GM23248 (cell line): ENCODE results near the gene OSGEP. TPM values are rescaled to one million over a fixed set of nuclear protein-coding genes. Genes with fewer than 3 reads are reported as not detected.

Source experiments
- DNase-seq: peaks from one replicate; pipeline ENCODE4 v3.0.0-alpha.2; 2015
- H2AFZ ChIP-seq: fragments of 200-600 bp; sonication (generic); 2 replicates; pipeline ENCODE4 v1.6.1; 2016; ENCODE audit warnings: antibody characterized with exemption
- H3F3A ChIP-seq: fragments of 200-600 bp; sonication (generic); 2 replicates; pipeline ENCODE4 v1.6.1; 2016; ENCODE audit warnings: mild to moderate bottlenecking, antibody characterized with exemption, mixed run types; ENCODE audit not compliant: insufficient read depth
- H3K27ac ChIP-seq: fragments of 200-600 bp; sonication (generic); 2 replicates; pipeline ENCODE4 v1.5.1; 2016; ENCODE audit warnings: mild to moderate bottlenecking
- H3K27me3 ChIP-seq: fragments of 200-600 bp; sonication (generic); replicated peaks from 2 replicates; pipeline ENCODE4 v1.6.1; 2016; ENCODE audit warnings: mild to moderate bottlenecking; ENCODE audit not compliant: insufficient read depth
- H3K36me3 ChIP-seq: fragments of 200-600 bp; sonication (generic); 2 replicates; pipeline ENCODE4 v1.6.1; 2016; ENCODE audit warnings: low read depth, mild to moderate bottlenecking
- H3K4me1 ChIP-seq: fragments of 200-600 bp; sonication (generic); 2 replicates; pipeline ENCODE4 v1.6.1; 2016; ENCODE audit warnings: mild to moderate bottlenecking; ENCODE audit not compliant: insufficient read depth
- H3K4me2 ChIP-seq: fragments of 200-600 bp; sonication (generic); one replicate; pipeline ENCODE4 v1.6.1; 2016; ENCODE audit warnings: mild to moderate bottlenecking; ENCODE audit not compliant: unreplicated experiment
- H3K4me3 ChIP-seq: fragments of 200-600 bp; sonication (generic); 2 replicates; pipeline ENCODE4 v1.5.1; 2016; ENCODE audit warnings: mild to moderate bottlenecking
- H3K79me2 ChIP-seq: fragments of 200-600 bp; sonication (generic); 2 replicates; pipeline ENCODE4 v1.6.1; 2016; ENCODE audit warnings: mild to moderate bottlenecking; ENCODE audit not compliant: insufficient read depth
- H3K9ac ChIP-seq: fragments of 200-600 bp; sonication (generic); 2 replicates; pipeline ENCODE4 v1.6.1; 2016; ENCODE audit warnings: mild to moderate bottlenecking
- H3K9me2 ChIP-seq: fragments of 200-600 bp; sonication (generic); 2 replicates; pipeline ENCODE4 v1.6.1; 2016; ENCODE audit warnings: mixed run types, mild to moderate bottlenecking, moderate library complexity; ENCODE audit not compliant: insufficient read depth
- H3K9me3 ChIP-seq: fragments of 200-600 bp; sonication (generic); one replicate; pipeline ENCODE4 v1.6.1; 2017; ENCODE audit warnings: low read depth
- H4K20me1 ChIP-seq: fragments of 200-600 bp; sonication (generic); 2 replicates; pipeline ENCODE4 v1.6.0; 2016; ENCODE audit not compliant: insufficient read depth
- EZH2 ChIP-seq: fragments of 200-600 bp; sonication (generic); IDR thresholded peaks from 2 replicates; pipeline ENCODE4 v1.6.1; 2018; ENCODE audit warnings: antibody characterized with exemption, mild to moderate bottlenecking; ENCODE audit not compliant: insufficient read depth, poor library complexity, severe bottlenecking
- EZH2phosphoT487 ChIP-seq: fragments of 200-600 bp; sonication (generic); IDR thresholded peaks from 2 replicates; pipeline ENCODE4 v1.6.1; 2018; ENCODE audit warnings: antibody characterized with exemption, moderate library complexity, mild to moderate bottlenecking, low read depth; ENCODE audit not compliant: insufficient read depth
- WGBS, 2 experiments: methylation state at CpG; one replicate each; pipeline ENCODE4 v1.1.6; 2015 to 2017; ENCODE audit warnings: low lambda C conversion rate in 2 of 2, low coverage in 1 of 2; ENCODE audit errors: missing lambda C conversion rate in 2 of 2; 5-methylcytosine and 5-hydroxymethylcytosine counted together
- in situ Hi-C: fragments of 300-500 bp; cut with MboI; formaldehyde crosslinking; loops from 2 replicates; pipeline ENCODE4 v1.15.0; 2020
- polyA plus RNA-seq: library from polyadenylated mRNA; unstranded; fragments of >200 nt; fragmentation: Nextera tagmentation; extraction: Ambion mirVana; gene quantifications from 2 replicates; pipeline ENCODE4 v1.2.1, GENCODE V29; 2016
- total RNA-seq: library from RNA; depleted of rRNA; stranded (reverse); fragments of >200 nt; shearing (Covaris generic); gene quantifications from 2 replicates; pipeline ENCODE4 v1.2.3, GENCODE V29; 2014

OSGEP gene
- total and polyA plus RNA-seq, 2 experiments from 2014 or later, result 24.2 to 37.8 TPM

DNA sequence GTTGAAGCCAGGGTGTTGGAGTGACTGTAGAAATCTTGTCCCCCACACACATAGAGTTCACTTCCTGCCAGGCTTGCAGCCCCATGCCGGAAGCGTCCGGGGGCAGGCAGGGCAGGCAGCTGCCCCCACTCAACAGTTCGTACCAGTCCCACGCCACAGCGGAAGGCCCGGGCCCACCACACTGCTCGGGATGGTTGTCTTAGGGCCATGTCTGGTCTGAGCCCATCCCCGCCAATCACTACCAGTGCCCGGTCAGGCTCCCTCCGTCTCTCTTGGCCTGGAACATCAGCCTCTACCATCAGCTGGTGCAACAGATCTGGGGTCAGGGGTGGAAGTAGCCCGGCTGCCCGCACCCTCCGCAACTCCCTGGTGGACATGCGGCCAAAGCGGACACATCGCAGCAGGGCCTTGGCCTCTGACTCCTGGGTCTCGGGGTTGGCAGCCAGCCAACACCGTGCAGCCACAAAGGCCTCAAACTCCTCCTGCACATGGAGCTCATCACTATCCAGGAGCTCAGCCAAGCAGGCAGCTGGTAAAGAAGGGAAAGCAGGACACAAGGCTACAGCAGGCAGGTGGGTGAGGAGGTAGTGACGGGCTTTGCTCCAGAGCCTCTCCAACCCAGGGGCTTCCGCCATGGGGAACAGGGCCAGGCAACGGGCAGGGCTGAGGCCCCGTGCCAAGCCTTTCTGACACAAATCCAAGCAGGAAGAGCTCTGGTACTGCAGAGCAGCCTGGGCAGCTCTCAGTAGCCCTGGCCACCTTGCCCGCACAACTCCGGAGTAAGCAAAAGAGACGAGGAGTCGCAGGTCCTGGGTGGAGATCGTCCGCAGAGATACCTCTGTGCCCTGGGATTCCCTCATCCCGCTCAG lies 24.6 kb downstream of the OSGEP start:
- Histone ChIP-seq H3K9ac (no peak overlapping the region), H4K20me1 (no peaks in the 10 kb centered on the region), H3K9me2 (no peaks in the 10 kb centered on the region), H3F3A (no peaks in the 10 kb centered on the region), H3K27ac (no peak overlapping the region), H3K4me1 (no peaks in the 10 kb centered on the region), H3K4me2 (no peak overlapping the region), H3K79me2 (no peaks in the 10 kb centered on the region), H3K27me3 (no peaks in the 10 kb centered on the region), H3K36me3 (no peaks in the 10 kb centered on the region), H3K4me3 (no peak overlapping the region), H3K9me3 (no peaks in the 10 kb centered on the region), H2AFZ (no peak overlapping the region)
- TF ChIP-seq EZH2phosphoT487 (no peak), EZH2 (no peak)
- 77 to 78% methylated on average over 29 of the region's 30 CpGs for WGBS, 2 experiments
- in situ Hi-C loops, result no loop called here
- no peak for DNase-seq

DNA sequence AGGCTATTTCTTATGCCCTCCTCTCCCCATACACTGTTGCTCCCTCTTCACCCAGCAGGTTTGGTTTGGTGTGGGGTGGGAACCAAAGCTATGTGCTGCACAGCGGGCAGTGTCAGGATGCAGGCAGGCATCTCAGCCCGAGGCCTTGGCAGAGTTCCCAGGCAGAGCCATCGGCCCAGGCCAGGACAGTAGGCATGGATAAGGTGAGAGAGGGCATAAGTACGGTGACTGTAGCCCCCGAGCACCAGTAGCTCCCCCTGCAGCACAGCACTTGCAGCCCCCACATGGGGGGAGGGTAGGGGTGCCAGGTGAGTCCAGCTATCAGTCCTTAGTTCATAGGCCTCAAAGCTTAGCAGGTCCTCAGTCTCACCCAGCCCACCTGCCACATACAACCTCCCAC lies 25.8 kb downstream of the OSGEP start:
- Histone ChIP-seq H4K20me1 (no peaks in the 10 kb centered on the region), H3F3A (no peaks in the 10 kb centered on the region), H3K4me3 (no peak overlapping the region), H3K79me2 (no peaks in the 10 kb centered on the region), H3K4me2 (no peak overlapping the region), H3K9me2 (no peaks in the 10 kb centered on the region), H3K27me3 (no peaks in the 10 kb centered on the region), H3K9me3 (no peaks in the 10 kb centered on the region), H3K36me3 (no peaks in the 10 kb centered on the region), H3K4me1 (no peaks in the 10 kb centered on the region), H3K27ac (no peak overlapping the region), H3K9ac (no peak overlapping the region), H2AFZ (no peak overlapping the region)
- in situ Hi-C loops, result no loop called here
- 59 to 61% methylated on average over 5 of the region's 5 CpGs for WGBS, 2 experiments
- TF ChIP-seq EZH2phosphoT487 (no peak), EZH2 (no peak)
- no peak for DNase-seq

DNA sequence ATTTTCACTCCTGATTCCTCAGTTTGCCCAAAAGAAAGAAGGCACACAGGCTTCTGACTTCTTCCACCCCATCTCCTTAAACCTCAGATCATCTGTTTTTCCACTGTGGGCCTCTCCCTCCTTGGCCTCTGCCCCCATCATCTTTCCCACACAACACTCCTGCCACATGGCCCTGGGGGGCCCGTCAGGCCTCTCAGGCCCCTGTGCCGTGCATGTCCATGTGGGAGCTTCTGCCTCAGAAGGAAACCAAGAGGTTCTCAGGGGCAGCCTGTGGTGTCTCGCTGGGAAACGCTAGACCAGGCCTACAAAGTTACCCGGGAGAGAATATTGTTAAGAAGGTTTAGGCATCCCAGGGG lies 26.6 kb downstream of the OSGEP start:
- Histone ChIP-seq H3K27me3 (no peaks in the 10 kb centered on the region), H3K9me3 (no peaks in the 10 kb centered on the region), H3K9ac (no peak overlapping the region), H3K4me3 (no peak overlapping the region), H3F3A (no peaks in the 10 kb centered on the region), H2AFZ (peak overlapping the region; percentile 78; the same call in 1 of the 2 replicates), H4K20me1 (no peaks in the 10 kb centered on the region), H3K9me2 (no peaks in the 10 kb centered on the region), H3K79me2 (no peaks in the 10 kb centered on the region), H3K4me1 (no peaks in the 10 kb centered on the region), H3K4me2 (no peak overlapping the region), H3K27ac (no peak overlapping the region), H3K36me3 (no peaks in the 10 kb centered on the region)
- TF ChIP-seq EZH2, result no peak
- no peak for TF ChIP-seq EZH2phosphoT487
- in situ Hi-C loops, result no loop called here
- 73 to 79% methylated on average over 5 of the region's 5 CpGs for WGBS, 2 experiments
- DNase-seq, result no peak

DNA sequence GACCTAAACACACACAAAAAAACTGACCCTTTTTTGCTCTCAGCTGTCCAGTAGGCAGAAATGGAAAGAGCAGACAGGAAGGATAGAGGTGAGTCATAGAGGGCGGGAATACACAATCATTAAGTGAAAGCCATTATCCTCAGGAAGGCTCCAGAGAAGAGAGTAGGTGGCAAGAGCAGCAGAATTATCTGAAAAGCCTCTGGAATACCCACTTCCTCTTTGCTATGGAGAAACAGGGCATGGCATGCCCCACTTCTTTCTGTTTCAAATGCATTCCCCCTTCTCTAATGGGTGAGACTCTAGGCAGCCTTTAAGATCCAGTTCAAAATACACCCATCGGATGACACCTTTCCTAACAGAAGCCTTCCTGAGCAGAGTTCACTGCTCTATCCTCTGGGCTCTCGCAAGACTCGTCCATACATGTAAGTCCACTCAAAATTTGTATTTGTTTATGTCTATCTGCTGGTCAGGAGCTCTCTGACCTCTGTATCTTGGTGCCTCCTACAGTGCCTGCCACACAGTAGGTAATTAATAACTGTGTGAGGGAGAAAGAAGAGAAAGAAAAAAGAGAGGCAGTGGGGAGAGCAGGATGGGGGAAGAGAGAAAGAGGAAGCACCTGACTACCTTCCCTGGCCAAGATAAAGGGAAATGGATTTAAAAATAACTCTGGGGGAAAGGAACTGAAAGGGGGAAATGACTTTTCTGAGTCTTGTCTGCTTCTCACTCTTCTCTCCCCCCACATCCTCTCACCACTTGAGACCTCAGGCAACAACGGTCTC lies 27.2 kb downstream of the OSGEP start:
- TF ChIP-seq EZH2 (no peak), EZH2phosphoT487 (no peak)
- H3K9me2 ChIP-seq, result no peaks in the 10 kb centered on the region
- H2AFZ ChIP-seq, result peak overlapping the region; percentile 78
- H3K36me3 ChIP-seq, result no peaks in the 10 kb centered on the region
- no peak overlapping the region for H3K4me3 ChIP-seq
- no peaks in the 10 kb centered on the region for H3K9me3 ChIP-seq
- peak overlapping the region; percentile 33 for H3K4me2 ChIP-seq
- H4K20me1 ChIP-seq, result no peaks in the 10 kb centered on the region
- in situ Hi-C loops, result no loop called here
- H3F3A ChIP-seq, result no peaks in the 10 kb centered on the region
- no peaks in the 10 kb centered on the region for H3K79me2 ChIP-seq
- no peaks in the 10 kb centered on the region for H3K27me3 ChIP-seq
- no peaks in the 10 kb centered on the region for H3K4me1 ChIP-seq
- DNase-seq, result peak; percentile 83
- 58 to 61% methylated on average over 5 of the region's 5 CpGs for WGBS, 2 experiments
- H3K27ac ChIP-seq, result no peak overlapping the region
- H3K9ac ChIP-seq, result no peak overlapping the region
